Measurements from ENCODE around the gene PAIP2B.

GRCh38 chr2:71181316-71181715 is 45.6 kb downstream of the PAIP2B start:
- TF ChIP-seq ZNF274 (IDR thresholded peaks at IDR 0.05; ENCODE audit: low read depth, low read length), result no peak
- no peak for TF ChIP-seq YY1 (IDR thresholded peaks at IDR 0.05; ENCODE audit: insufficient read depth, insufficient read length)
- TF ChIP-seq SUZ12 (IDR thresholded peaks at IDR 0.05; ENCODE audit: extremely low read depth, insufficient read depth, insufficient read length), result no peak
